Stimulated activated CD4-positive, alpha-beta T cell treated with anti-CD3 and anti-CD28 coated beads, Interleukin-1b, Interleukin-23, amount 100 ng/mL, for 48 hours (primary cell): ENCODE data around the gene MDM2.
"Not testable (repeated sequence)": the region's sequence is repeated elsewhere in the genome, so short reads cannot be mapped to it uniquely, and the experiment has no call there.

ENCODE experiments used
- DNase-seq: peaks from one replicate; pipeline ENCODE4 v3.0.0-alpha.2; 2020

The MDM2 gene

GRCh38 chr12:68831751-68832503 is 23.9 kb downstream of the MDM2 start:
- DNase-seq = no peak

GRCh38 chr12:68832504-68832867 is 24.5 kb downstream of the MDM2 start:
- no peak for DNase-seq

- DNase-seq = no peak
Measured at GRCh38 chr12:68833508-68833907, 25.5 kb downstream of the MDM2 start.

- no peak for DNase-seq
Measured at GRCh38 chr12:68835333-68835908, 27.4 kb downstream of the MDM2 start.

- no peak for DNase-seq
Measured at GRCh38 chr12:68837215-68837614, 29.2 kb downstream of the MDM2 start.

GRCh38 chr12:68838046-68838886 is 30.3 kb downstream of the MDM2 start:
- DNase-seq = no peak

GRCh38 chr12:68839183-68840147 is 31.5 kb downstream of the MDM2 start:
- DNase-seq = no peak

- not testable (repeated sequence) for DNase-seq
Measured at GRCh38 chr12:68841175-68841574, 33.2 kb downstream of the MDM2 start.

- DNase-seq = no peak
Measured at GRCh38 chr12:68841717-68842116, 33.7 kb downstream of the MDM2 start.

GRCh38 chr12:68842123-68842522 is 34.1 kb downstream of the MDM2 start:
- DNase-seq = no peak

- no peak for DNase-seq
Measured at GRCh38 chr12:68842784-68843567, 35.0 kb downstream of the MDM2 start.

GRCh38 chr12:68844318-68844745 is 36.4 kb downstream of the MDM2 start:
- no peak for DNase-seq

- no peak for DNase-seq
Measured at GRCh38 chr12:68844788-68845695, 37.1 kb downstream of the MDM2 start.

- no peak for DNase-seq
Measured at GRCh38 chr12:68846811-68847210, 38.8 kb downstream of the MDM2 start.

GRCh38 chr12:68850390-68850789 is 42.4 kb downstream of the MDM2 start:
- DNase-seq = no peak

- DNase-seq = no peak
Measured at GRCh38 chr12:68851592-68852306, 43.8 kb downstream of the MDM2 start.

- no peak for DNase-seq
Measured at GRCh38 chr12:68853396-68854077, 45.6 kb downstream of the MDM2 start.

- no peak for DNase-seq
Measured at GRCh38 chr12:68854078-68854468, 46.1 kb downstream of the MDM2 start.

GRCh38 chr12:68854554-68854953 is 46.6 kb downstream of the MDM2 start:
- no peak for DNase-seq
